GM23248 (cell line): ENCODE measurements around the gene ZNF302. TPM values are rescaled to one million over a fixed set of nuclear protein-coding genes. Genes with fewer than 3 reads are reported as not detected.
"Not testable (repeated sequence)": the region's sequence is repeated elsewhere in the genome, so short reads cannot be mapped to it uniquely, and the experiment has no call there.

ENCODE experiments used
- DNase-seq: peaks from one replicate; pipeline ENCODE4 v3.0.0-alpha.2; 2015
- H2AFZ ChIP-seq: fragments of 200-600 bp; sonication (generic); 2 replicates; pipeline ENCODE4 v1.6.1; 2016; ENCODE audit warnings: antibody characterized with exemption
- H3F3A ChIP-seq: fragments of 200-600 bp; sonication (generic); 2 replicates; pipeline ENCODE4 v1.6.1; 2016; ENCODE audit warnings: mild to moderate bottlenecking, antibody characterized with exemption, mixed run types; ENCODE audit not compliant: insufficient read depth
- H3K27ac ChIP-seq: fragments of 200-600 bp; sonication (generic); 2 replicates; pipeline ENCODE4 v1.5.1; 2016; ENCODE audit warnings: mild to moderate bottlenecking
- H3K27me3 ChIP-seq: fragments of 200-600 bp; sonication (generic); replicated peaks from 2 replicates; pipeline ENCODE4 v1.6.1; 2016; ENCODE audit warnings: mild to moderate bottlenecking; ENCODE audit not compliant: insufficient read depth
- H3K36me3 ChIP-seq: fragments of 200-600 bp; sonication (generic); 2 replicates; pipeline ENCODE4 v1.6.1; 2016; ENCODE audit warnings: low read depth, mild to moderate bottlenecking
- H3K4me1 ChIP-seq: fragments of 200-600 bp; sonication (generic); 2 replicates; pipeline ENCODE4 v1.6.1; 2016; ENCODE audit warnings: mild to moderate bottlenecking; ENCODE audit not compliant: insufficient read depth
- H3K4me2 ChIP-seq: fragments of 200-600 bp; sonication (generic); one replicate; pipeline ENCODE4 v1.6.1; 2016; ENCODE audit warnings: mild to moderate bottlenecking; ENCODE audit not compliant: unreplicated experiment
- H3K4me3 ChIP-seq: fragments of 200-600 bp; sonication (generic); 2 replicates; pipeline ENCODE4 v1.5.1; 2016; ENCODE audit warnings: mild to moderate bottlenecking
- H3K79me2 ChIP-seq: fragments of 200-600 bp; sonication (generic); 2 replicates; pipeline ENCODE4 v1.6.1; 2016; ENCODE audit warnings: mild to moderate bottlenecking; ENCODE audit not compliant: insufficient read depth
- H3K9ac ChIP-seq: fragments of 200-600 bp; sonication (generic); 2 replicates; pipeline ENCODE4 v1.6.1; 2016; ENCODE audit warnings: mild to moderate bottlenecking
- H3K9me2 ChIP-seq: fragments of 200-600 bp; sonication (generic); 2 replicates; pipeline ENCODE4 v1.6.1; 2016; ENCODE audit warnings: mixed run types, mild to moderate bottlenecking, moderate library complexity; ENCODE audit not compliant: insufficient read depth
- H3K9me3 ChIP-seq: fragments of 200-600 bp; sonication (generic); one replicate; pipeline ENCODE4 v1.6.1; 2017; ENCODE audit warnings: low read depth
- H4K20me1 ChIP-seq: fragments of 200-600 bp; sonication (generic); 2 replicates; pipeline ENCODE4 v1.6.0; 2016; ENCODE audit not compliant: insufficient read depth
- EZH2 ChIP-seq: fragments of 200-600 bp; sonication (generic); IDR thresholded peaks from 2 replicates; pipeline ENCODE4 v1.6.1; 2018; ENCODE audit warnings: antibody characterized with exemption, mild to moderate bottlenecking; ENCODE audit not compliant: insufficient read depth, poor library complexity, severe bottlenecking
- EZH2phosphoT487 ChIP-seq: fragments of 200-600 bp; sonication (generic); IDR thresholded peaks from 2 replicates; pipeline ENCODE4 v1.6.1; 2018; ENCODE audit warnings: antibody characterized with exemption, moderate library complexity, mild to moderate bottlenecking, low read depth; ENCODE audit not compliant: insufficient read depth
- WGBS, 2 experiments: methylation state at CpG; one replicate each; pipeline ENCODE4 v1.1.6; 2015 to 2017; ENCODE audit warnings: low lambda C conversion rate in 2 of 2, low coverage in 1 of 2; ENCODE audit errors: missing lambda C conversion rate in 2 of 2; 5-methylcytosine and 5-hydroxymethylcytosine counted together
- in situ Hi-C: fragments of 300-500 bp; cut with MboI; formaldehyde crosslinking; loops from 2 replicates; pipeline ENCODE4 v1.15.0; 2020
- polyA plus RNA-seq: library from polyadenylated mRNA; unstranded; fragments of >200 nt; fragmentation: Nextera tagmentation; extraction: Ambion mirVana; gene quantifications from 2 replicates; pipeline ENCODE4 v1.2.1, GENCODE V29; 2016
- total RNA-seq: library from RNA; depleted of rRNA; stranded (reverse); fragments of >200 nt; shearing (Covaris generic); gene quantifications from 2 replicates; pipeline ENCODE4 v1.2.3, GENCODE V29; 2014

The ZNF302 gene
- total and polyA plus RNA-seq, 2 experiments from 2014 or later: 18.4 to 23.9 TPM

DNA sequence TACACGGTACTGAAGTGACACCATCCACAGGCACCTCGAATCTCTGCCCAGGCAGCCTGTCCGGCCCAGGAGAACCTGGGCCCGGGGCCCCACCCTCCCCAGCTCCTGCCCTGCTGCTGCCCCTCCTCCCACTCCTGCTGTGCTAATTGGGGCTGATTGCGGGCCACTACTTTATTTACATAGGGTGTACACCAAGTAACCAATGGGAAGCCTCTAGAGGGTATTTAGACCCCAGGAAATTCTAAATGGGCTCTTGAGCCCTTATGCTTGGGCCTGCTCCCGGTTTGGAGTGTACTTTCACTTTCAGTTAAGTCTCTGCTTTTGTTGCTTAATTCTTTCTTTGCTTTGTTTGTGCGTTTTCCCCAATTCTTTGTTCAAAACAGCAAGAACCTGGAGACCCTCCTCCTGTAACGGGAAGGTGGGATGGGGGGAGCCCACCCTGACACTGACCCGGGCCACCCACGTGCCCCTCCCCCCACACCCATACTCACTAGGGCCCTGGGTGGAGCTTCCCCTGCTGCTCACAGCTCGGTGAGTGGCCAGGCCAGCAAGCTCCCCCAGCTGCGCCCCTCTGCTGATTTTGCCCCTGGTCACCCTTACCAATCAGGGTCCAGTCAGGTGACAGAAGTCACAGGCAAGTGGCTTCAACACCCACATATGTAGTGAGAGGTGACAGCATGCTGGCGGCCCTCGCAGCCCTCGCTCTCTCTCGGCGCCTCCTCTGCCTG is 10.0 kb upstream of the ZNF302 start:
- WGBS, 2 experiments: 76 to 81% methylated on average over 6 to 17 of the region's 17 CpGs
- Histone ChIP-seq H3K9me3 (no peaks in the 10 kb centered on the region), H3K4me1 (no peaks in the 10 kb centered on the region), H3K9ac (peak overlapping the region; percentile 58), H3F3A (no peaks in the 10 kb centered on the region), H4K20me1 (no peaks in the 10 kb centered on the region), H3K36me3 (no peaks in the 10 kb centered on the region), H3K79me2 (no peaks in the 10 kb centered on the region), H3K27me3 (no peaks in the 10 kb centered on the region), H3K9me2 (no peaks in the 10 kb centered on the region), H3K27ac (no peak overlapping the region), H3K4me3 (peak overlapping the region; percentile 34; the same call in 1 of the 2 replicates), H2AFZ (peak overlapping the region; percentile 69), H3K4me2 (peak overlapping the region; percentile 32)
- peak; percentile 33 for DNase-seq
- in situ Hi-C loops: no loop called here
- TF ChIP-seq EZH2 (no peak), EZH2phosphoT487 (no peak)

DNA sequence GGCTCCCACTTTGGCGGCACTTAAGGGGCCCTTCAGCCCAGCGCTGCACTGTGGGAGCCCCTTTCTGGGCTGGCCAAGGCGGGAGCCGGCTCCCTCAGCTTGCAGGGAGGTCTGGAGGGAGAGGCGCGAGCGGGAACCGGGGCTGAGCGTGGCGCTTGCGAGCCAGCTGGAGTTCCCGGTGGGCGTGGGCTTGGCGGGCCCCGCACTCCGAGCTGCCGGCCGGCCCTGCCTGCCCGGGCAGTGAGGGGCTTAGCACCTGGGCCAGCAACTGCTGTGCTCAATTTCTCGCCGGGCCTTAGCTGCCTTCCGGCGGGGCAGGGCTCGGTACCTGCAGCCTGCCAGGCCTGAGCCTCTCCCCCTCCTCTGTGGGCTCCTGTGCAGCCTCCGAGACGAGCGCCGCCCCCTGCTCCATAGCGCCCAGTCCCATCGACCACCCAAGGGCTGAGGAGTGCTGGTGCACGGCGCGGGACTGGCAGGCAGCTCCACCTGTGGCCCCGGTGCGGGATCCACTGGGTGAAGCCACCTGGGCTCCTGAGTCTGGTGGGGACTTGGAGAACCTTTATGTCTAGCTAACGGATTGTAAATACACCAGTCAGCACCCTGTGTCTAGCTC is 9.3 kb upstream of the ZNF302 start:
- H3K79me2 ChIP-seq, H3K9me2 ChIP-seq, H3K4me3 ChIP-seq, DNase-seq, H4K20me1 ChIP-seq, H3K9ac ChIP-seq, H3K4me2 ChIP-seq, H3K27ac ChIP-seq, in situ Hi-C loops, H3K27me3 ChIP-seq, H3K4me1 ChIP-seq, H3F3A ChIP-seq, H3K9me3 ChIP-seq, H3K36me3 ChIP-seq, H2AFZ ChIP-seq: not testable (repeated sequence)
- WGBS, 2 experiments: 94 to 97% methylated on average over 14 to 27 of the region's 36 CpGs

DNA sequence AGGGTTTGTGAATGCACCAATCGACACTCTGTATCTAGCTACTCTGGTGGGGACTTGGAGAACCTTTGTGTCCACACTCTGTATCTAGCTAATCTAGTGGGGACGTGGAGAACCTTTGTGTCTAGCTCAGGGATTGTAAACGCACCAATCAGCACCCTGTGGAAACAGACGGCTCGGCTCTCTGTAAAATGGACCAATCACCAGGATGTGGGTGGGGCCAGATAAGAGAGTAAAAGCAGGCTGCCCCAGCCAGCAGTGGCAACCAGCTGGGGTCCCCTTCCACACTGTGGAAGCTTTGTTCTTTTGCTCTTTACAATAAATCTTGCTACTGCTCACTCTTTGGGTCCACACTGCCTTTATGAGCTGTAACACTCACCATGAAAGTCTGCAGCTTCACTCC is 8.8 kb upstream of the ZNF302 start:
- H3K9ac ChIP-seq, H2AFZ ChIP-seq, H3K27me3 ChIP-seq, H3K9me3 ChIP-seq, H3K4me2 ChIP-seq, H3K27ac ChIP-seq, H4K20me1 ChIP-seq, H3K79me2 ChIP-seq, H3K9me2 ChIP-seq, H3F3A ChIP-seq, H3K4me3 ChIP-seq, DNase-seq, H3K36me3 ChIP-seq, in situ Hi-C loops, H3K4me1 ChIP-seq: not testable (repeated sequence)
- 69 to 70% methylated on average over 5 of the region's 5 CpGs for whole genome bisulfite sequencing, 2 experiments

DNA sequence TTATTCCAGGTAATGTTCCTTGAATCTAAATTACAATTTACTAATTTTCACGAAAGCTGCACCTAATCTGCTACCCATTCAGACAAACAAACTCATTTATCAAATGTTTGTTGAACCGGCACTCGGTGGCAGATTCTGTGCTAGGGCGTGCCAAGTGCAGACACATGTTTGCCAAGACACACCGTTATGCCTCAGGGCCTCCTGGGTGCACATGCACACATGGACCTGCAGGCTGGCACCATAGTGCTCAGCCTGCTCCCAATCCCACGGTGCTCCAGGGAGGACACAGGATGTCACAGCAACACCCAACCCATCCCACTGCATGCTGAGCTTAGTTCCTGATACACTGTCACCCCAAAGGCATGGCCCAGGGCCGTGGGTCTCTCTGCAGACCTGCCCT is 8.2 kb upstream of the ZNF302 start:
- Histone ChIP-seq H3K4me2 (no peak overlapping the region), H3K4me3 (no peak overlapping the region), H3K36me3 (no peaks in the 10 kb centered on the region), H3K27me3 (no peaks in the 10 kb centered on the region), H3K79me2 (no peaks in the 10 kb centered on the region), H3K4me1 (no peaks in the 10 kb centered on the region), H3F3A (no peaks in the 10 kb centered on the region), H4K20me1 (no peaks in the 10 kb centered on the region), H3K27ac (no peak overlapping the region), H3K9me3 (no peaks in the 10 kb centered on the region), H3K9me2 (no peaks in the 10 kb centered on the region), H2AFZ (no peak overlapping the region), H3K9ac (no peak overlapping the region)
- no peak for DNase-seq
- 62% methylated on average over 6 of the region's 7 CpGs for WGBS, 2 experiments
- no peak for TF ChIP-seq EZH2phosphoT487
- TF ChIP-seq EZH2: no peak
- in situ Hi-C loops: no loop called here
